OCI-LY1 (cell line): Measurements from ENCODE around the gene WNK4.

Experiments
- EZH2 ChIP-seq: fragments of 200-600 bp; sonication (generic), shearing (Covaris generic); IDR thresholded peaks from 2 replicates; pipeline ENCODE4 v1.8.0; 2017; ENCODE audit warnings: borderline replicate concordance, mixed run types, mild to moderate bottlenecking, antibody characterized with exemption, low read length, moderate library complexity, mixed read lengths
- TF ChIP-seq, protein P1 (sequence below): fragments of 200-600 bp; sonication (generic), shearing (Covaris generic); IDR thresholded peaks from 2 replicates; pipeline ENCODE4 v1.5.1; 2017; ENCODE audit warnings: mild to moderate bottlenecking, antibody characterized with exemption, low read length, moderate library complexity, mixed read lengths

DNA sequence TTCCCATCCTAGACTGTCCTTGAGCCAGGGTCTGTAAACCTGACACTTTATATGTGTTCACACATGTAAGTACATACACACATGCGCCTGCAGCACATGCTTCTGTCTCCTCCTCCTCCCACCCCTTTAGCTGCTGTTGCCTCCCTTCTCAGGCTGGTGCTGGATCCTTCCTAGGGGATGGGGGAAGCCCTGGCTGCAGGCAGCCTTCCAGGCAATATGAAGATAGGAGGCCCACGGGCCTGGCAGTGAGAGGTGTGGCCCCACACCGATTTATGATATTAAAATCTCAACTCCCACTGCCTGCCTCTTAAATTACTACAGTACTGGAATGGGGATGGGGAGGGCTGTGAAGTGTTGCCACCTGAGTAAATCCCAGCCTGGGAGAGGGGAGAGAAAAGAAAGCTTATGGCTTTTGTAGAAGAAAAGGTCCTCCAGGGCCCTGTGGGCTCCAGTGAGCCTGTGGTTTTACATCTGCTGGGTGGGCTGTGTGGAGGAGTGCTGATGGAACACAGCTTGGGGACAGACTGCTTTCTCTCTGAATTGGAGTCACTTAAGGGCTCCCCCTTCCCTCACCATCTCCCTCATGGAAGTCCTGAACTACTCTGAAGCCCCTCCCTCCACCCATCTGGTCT is 990 bp upstream of the WNK4 start:
- TF ChIP-seq, protein P1, sequence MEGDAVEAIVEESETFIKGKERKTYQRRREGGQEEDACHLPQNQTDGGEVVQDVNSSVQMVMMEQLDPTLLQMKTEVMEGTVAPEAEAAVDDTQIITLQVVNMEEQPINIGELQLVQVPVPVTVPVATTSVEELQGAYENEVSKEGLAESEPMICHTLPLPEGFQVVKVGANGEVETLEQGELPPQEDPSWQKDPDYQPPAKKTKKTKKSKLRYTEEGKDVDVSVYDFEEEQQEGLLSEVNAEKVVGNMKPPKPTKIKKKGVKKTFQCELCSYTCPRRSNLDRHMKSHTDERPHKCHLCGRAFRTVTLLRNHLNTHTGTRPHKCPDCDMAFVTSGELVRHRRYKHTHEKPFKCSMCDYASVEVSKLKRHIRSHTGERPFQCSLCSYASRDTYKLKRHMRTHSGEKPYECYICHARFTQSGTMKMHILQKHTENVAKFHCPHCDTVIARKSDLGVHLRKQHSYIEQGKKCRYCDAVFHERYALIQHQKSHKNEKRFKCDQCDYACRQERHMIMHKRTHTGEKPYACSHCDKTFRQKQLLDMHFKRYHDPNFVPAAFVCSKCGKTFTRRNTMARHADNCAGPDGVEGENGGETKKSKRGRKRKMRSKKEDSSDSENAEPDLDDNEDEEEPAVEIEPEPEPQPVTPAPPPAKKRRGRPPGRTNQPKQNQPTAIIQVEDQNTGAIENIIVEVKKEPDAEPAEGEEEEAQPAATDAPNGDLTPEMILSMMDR = no peak
- no peak for TF ChIP-seq EZH2
